Kidney (tissue), 14 donors: ENCODE measurements around the gene CCL21. TPM values are rescaled to one million over a fixed set of nuclear protein-coding genes. Genes with fewer than 3 reads are reported as not detected.

Experiments
- DNase-seq, 5 donors: peaks; one replicate each; pipeline ENCODE4 v3.0.0-alpha.2; 2013 to 2020
- FAIRE-seq: peaks from 2 replicates; lab custom pipeline; 2012; peaks lifted over from hg19 to GRCh38; lab: Jason Lieb, UNC
- H3K27ac ChIP-seq, 2 donors: one replicate each; pipeline ENCODE4 v1.7.0; 2013; ENCODE audit warnings: low read depth in 2 of 2, low read length in 2 of 2, inconsistent platforms in 1 of 2
- H3K27me3 ChIP-seq: one replicate; pipeline ENCODE4 v1.7.1; 2013; ENCODE audit warnings: low read length, inconsistent platforms; ENCODE audit not compliant: control insufficient read depth, insufficient read depth
- H3K36me3 ChIP-seq, 3 donors: one replicate each; pipeline versions ENCODE4 v1.7.0 to v1.7.1; 2013; ENCODE audit warnings: low read length in 3 of 3, control low read depth in 1 of 3, inconsistent platforms in 1 of 3; ENCODE audit not compliant: insufficient read depth in 3 of 3, control insufficient read depth in 2 of 3
- H3K4me1 ChIP-seq, 3 donors: one replicate each; pipeline versions ENCODE4 v1.7.0 to v1.7.1; 2013; ENCODE audit warnings: low read length in 3 of 3, inconsistent platforms in 1 of 3, low read depth in 1 of 3; ENCODE audit not compliant: control insufficient read depth in 2 of 3, insufficient read depth in 2 of 3
- H3K4me3 ChIP-seq, 3 donors: one replicate each; pipeline versions ENCODE4 v1.7.0 to v1.8.1; 2013; ENCODE audit warnings: low read length in 3 of 3, control low read depth in 1 of 3, inconsistent platforms in 1 of 3
- H3K9ac ChIP-seq, 3 donors: one replicate each; pipeline versions ENCODE4 v1.7.0 to v1.7.1; 2013; ENCODE audit warnings: low read length in 3 of 3, control low read depth in 1 of 3, inconsistent platforms in 1 of 3
- H3K9me3 ChIP-seq, 3 donors: one replicate each; pipeline versions ENCODE4 v1.7.0 to v1.7.1; 2013; ENCODE audit warnings: low read length in 3 of 3, control low read depth in 1 of 3, inconsistent platforms in 1 of 3; ENCODE audit not compliant: control insufficient read depth in 2 of 3, insufficient read depth in 1 of 3
- CTCF ChIP-seq: IDR thresholded peaks from 3 replicates; pipeline ENCODE4 v1.5.1; 2012; ENCODE audit warnings: mild to moderate bottlenecking, moderate library complexity, borderline replicate concordance; ENCODE audit not compliant: insufficient read depth; ENCODE audit errors: extremely low read depth
- intact Hi-C: fragments of 100-400 bp; cut with DNase I; formaldehyde crosslinking; loops from one replicate; pipeline ENCODE4 v1.11.1; 2022
- polyA plus RNA-seq: library from polyadenylated mRNA; stranded (reverse); fragments of 350-450 nt; fragmentation: Illumina TruSeq; extraction: RNeasy Lipid Tissue Mini Kit (QIAGEN cat#74804); gene quantifications from one replicate; pipeline ENCODE4 v1.2.3, GENCODE V29; 2014; ENCODE audit warnings: low read depth, low replicate concordance; ENCODE audit not compliant: insufficient read depth
- total RNA-seq: library from RNA; stranded (reverse); fragmentation: NEBNext Ultra II Directional; extraction: Animal tissue kit (Norgen Biotek cat#: 25700); gene quantifications from one replicate; pipeline ENCODE4 v1.2.1, GENCODE V29; 2021
- donor health status: control.
- donor health status: control.
- donor health status: control.
- donor health status: control.
- donor health status: control.
- donor health status: DM: yes; HTN: yes; CAD: no.
- donor health status: Normal renal cell carcinoma (clear cell type).

The CCL21 gene
- total and polyA plus RNA-seq, 2 donors from 2014 or later: 42.8 to 92.8 TPM

- FAIRE-seq: no peak
- no peak for TF ChIP-seq CTCF
- DNase-seq: no peak
- H3K4me3 ChIP-seq: no peak overlapping the region
- no peak overlapping the region for H3K9ac ChIP-seq
- H3K36me3 ChIP-seq: no peaks in the 10 kb centered on the region
- no peaks in the 10 kb centered on the region for H3K9me3 ChIP-seq
- intact Hi-C loops: no loop called here
- no peak overlapping the region for H3K27ac ChIP-seq
- no peaks in the 10 kb centered on the region for H3K4me1 ChIP-seq
- H3K27me3 ChIP-seq: no peaks in the 10 kb centered on the region
These were observed 35.5 kb downstream of the CCL21 start for GRCh38 chr9:34674440-34674839.

- Histone ChIP-seq H3K4me3 (no peak overlapping the region), H3K9me3 (no peaks in the 10 kb centered on the region), H3K27me3 (no peaks in the 10 kb centered on the region), H3K4me1 (peaks cover 0 to under 1% (median 0%) of the 10 kb centered on the region in 3 donors), H3K36me3 (no peaks in the 10 kb centered on the region), H3K9ac (no peak overlapping the region), H3K27ac (no peak overlapping the region)
- no peak for DNase-seq
- intact Hi-C loops: no loop called here
- FAIRE-seq: no peak
- no peak for TF ChIP-seq CTCF
These were observed 38.6 kb downstream of the CCL21 start for GRCh38 chr9:34671307-34671706.

GRCh38 chr9:34669809-34670562 is 40.0 kb downstream of the CCL21 start:
- no peaks in the 10 kb centered on the region for H3K9me3 ChIP-seq
- intact Hi-C loops: no loop called here
- FAIRE-seq (no peak), DNase-seq (no peak)
- H3K9ac ChIP-seq: no peak overlapping the region
- no peak for TF ChIP-seq CTCF
- H3K4me1 ChIP-seq: peaks cover 0 to 2% (median 0%) of the 10 kb centered on the region in 3 donors
- no peak overlapping the region for H3K4me3 ChIP-seq
- H3K36me3 ChIP-seq: no peaks in the 10 kb centered on the region
- H3K27me3 ChIP-seq: no peaks in the 10 kb centered on the region
- H3K27ac ChIP-seq: no peak overlapping the region
